ENCODE results near the gene CD151. TPM values are rescaled to one million over a fixed set of nuclear protein-coding genes. Genes with fewer than 3 reads are reported as not detected.

CD151 gene
- total RNA-seq, 1 experiment from 2014 or later: 127 TPM

GRCh38 chr11:867856-868358, 35.2 kb downstream of the CD151 start:
- no peak for TF ChIP-seq CTCF (conservative IDR thresholded peaks at IDR 0.05; ENCODE audit: low read depth, low read length)
- no peak for TF ChIP-seq EZH2 (IDR thresholded peaks at IDR 0.05; ENCODE audit: borderline replicate concordance, low read depth, low read length, poor library complexity, severe bottlenecking)
- Histone ChIP-seq H3K36me3 (ENCODE audit: insufficient read depth, low read length, poor library complexity, severe bottlenecking) (no peaks in the 10 kb centered on the region), H3K4me1 (ENCODE audit: insufficient read depth, low read length, poor library complexity, severe bottlenecking) (no peaks in the 10 kb centered on the region), H3K9me3 (ENCODE audit: low read depth, low read length, poor library complexity, severe bottlenecking) (no peaks in the 10 kb centered on the region), H3K4me3 (ENCODE audit: low read depth, low read length, poor library complexity, severe bottlenecking) (no peak overlapping the region), H3K27ac (ENCODE audit: low read depth, low read length, poor library complexity, severe bottlenecking) (no peak overlapping the region), H3K27me3 (replicated peaks; ENCODE audit: insufficient read depth, low read depth, low read length, poor library complexity) (no peaks in the 10 kb centered on the region)
- BruUV-seq (replicated peaks): no TSS peak
- intact Hi-C loops (cut with micrococcal nuclease; ENCODE audit: unreplicated experiment): no loop called here
- CTCF ChIA-PET: interaction anchor here (0.7 kb wide), 1 partner anchor 403 kb away, joined by 4 read pairs; no protein-coding TSS in a partner anchor
- POLR2A ChIA-PET (ENCODE audit: low non-redundant PET): no interaction called here
- DNase-seq (ENCODE audit: low spot score): no peak

- POLR2A ChIA-PET (ENCODE audit: low non-redundant PET): no interaction called here
- Histone ChIP-seq H3K4me3 (ENCODE audit: low read depth, low read length, poor library complexity, severe bottlenecking) (no peak overlapping the region), H3K27me3 (replicated peaks; ENCODE audit: insufficient read depth, low read depth, low read length, poor library complexity) (no peaks in the 10 kb centered on the region), H3K9me3 (ENCODE audit: low read depth, low read length, poor library complexity, severe bottlenecking) (no peaks in the 10 kb centered on the region), H3K27ac (ENCODE audit: low read depth, low read length, poor library complexity, severe bottlenecking) (no peak overlapping the region), H3K4me1 (ENCODE audit: insufficient read depth, low read length, poor library complexity, severe bottlenecking) (no peaks in the 10 kb centered on the region), H3K36me3 (ENCODE audit: insufficient read depth, low read length, poor library complexity, severe bottlenecking) (no peaks in the 10 kb centered on the region)
- BruUV-seq (replicated peaks): no TSS peak
- DNase-seq (ENCODE audit: low spot score): no peak
- no peak for TF ChIP-seq EZH2 (IDR thresholded peaks at IDR 0.05; ENCODE audit: borderline replicate concordance, low read depth, low read length, poor library complexity, severe bottlenecking)
- TF ChIP-seq CTCF (conservative IDR thresholded peaks at IDR 0.05; ENCODE audit: low read depth, low read length): no peak
- CTCF ChIA-PET: no interaction called here
- intact Hi-C loops (cut with micrococcal nuclease; ENCODE audit: unreplicated experiment): no loop called here
Measured at GRCh38 chr11:868394-868793, 35.6 kb downstream of the CD151 start.

GRCh38 chr11:868802-869201, 36.0 kb downstream of the CD151 start:
- ChIA-PET POLR2A (ENCODE audit: low non-redundant PET) (no interaction called here), CTCF (no interaction called here)
- Histone ChIP-seq H3K36me3 (ENCODE audit: insufficient read depth, low read length, poor library complexity, severe bottlenecking) (no peaks in the 10 kb centered on the region), H3K27me3 (replicated peaks; ENCODE audit: insufficient read depth, low read depth, low read length, poor library complexity) (no peaks in the 10 kb centered on the region), H3K9me3 (ENCODE audit: low read depth, low read length, poor library complexity, severe bottlenecking) (no peaks in the 10 kb centered on the region), H3K4me1 (ENCODE audit: insufficient read depth, low read length, poor library complexity, severe bottlenecking) (no peaks in the 10 kb centered on the region), H3K27ac (ENCODE audit: low read depth, low read length, poor library complexity, severe bottlenecking) (no peak overlapping the region), H3K4me3 (ENCODE audit: low read depth, low read length, poor library complexity, severe bottlenecking) (no peak overlapping the region)
- BruUV-seq (replicated peaks): no TSS peak
- DNase-seq (ENCODE audit: low spot score): no peak
- intact Hi-C loops (cut with micrococcal nuclease; ENCODE audit: unreplicated experiment): no loop called here
- TF ChIP-seq CTCF (conservative IDR thresholded peaks at IDR 0.05; ENCODE audit: low read depth, low read length) (no peak), EZH2 (IDR thresholded peaks at IDR 0.05; ENCODE audit: borderline replicate concordance, low read depth, low read length, poor library complexity, severe bottlenecking) (no peak)
